Liver (tissue), 9 donors: ENCODE results near the gene MADCAM1. TPM values are rescaled to one million over a fixed set of nuclear protein-coding genes. Genes with fewer than 3 reads are reported as not detected.

Experiments used
- DNase-seq: peaks from one replicate; pipeline ENCODE4 v3.0.0-alpha.2; 2017; ENCODE audit warnings: low spot score
- H3K27ac ChIP-seq, 2 donors: one replicate each; pipeline ENCODE4 v1.7.0; 2013; ENCODE audit warnings: inconsistent platforms in 2 of 2, low read length in 2 of 2, control low read depth in 1 of 2, low read depth in 1 of 2, mild to moderate bottlenecking in 1 of 2
- H3K27me3 ChIP-seq, 4 donors: one replicate each; pipeline versions ENCODE4 v1.6.1 to v1.7.0; 2013; ENCODE audit warnings: low read length in 3 of 4, inconsistent platforms in 1 of 4, mild to moderate bottlenecking in 1 of 4, moderate library complexity in 1 of 4; ENCODE audit not compliant: control insufficient read depth in 4 of 4, insufficient read depth in 4 of 4
- H3K36me3 ChIP-seq, 4 donors: one replicate each; pipeline versions ENCODE4 v1.6.1 to v1.7.0; 2013; ENCODE audit warnings: low read length in 3 of 4, mild to moderate bottlenecking in 3 of 4, low read depth in 1 of 4, moderate library complexity in 1 of 4; ENCODE audit not compliant: control insufficient read depth in 4 of 4, insufficient read depth in 3 of 4
- H3K4me1 ChIP-seq, 4 donors: one replicate each; pipeline versions ENCODE4 v1.6.1 to v1.7.0; 2013; ENCODE audit warnings: low read length in 3 of 4, mild to moderate bottlenecking in 3 of 4, moderate library complexity in 1 of 4; ENCODE audit not compliant: control insufficient read depth in 4 of 4, insufficient read depth in 4 of 4
- H3K4me3 ChIP-seq, 3 donors: one replicate each; pipeline versions ENCODE4 v1.6.1 to v1.7.0; 2013; ENCODE audit warnings: low read length in 3 of 3, control low read depth in 1 of 3, low read depth in 1 of 3, mild to moderate bottlenecking in 1 of 3
- H3K9ac ChIP-seq, 2 donors: one replicate each; pipeline ENCODE4 v1.7.0; 2013; ENCODE audit warnings: low read length in 2 of 2, mild to moderate bottlenecking in 2 of 2, moderate library complexity in 2 of 2, control low read depth in 1 of 2, low read depth in 1 of 2
- H3K9me3 ChIP-seq, 4 donors: one replicate each; pipeline versions ENCODE4 v1.6.1 to v1.7.0; 2013; ENCODE audit warnings: low read length in 3 of 4; ENCODE audit not compliant: control insufficient read depth in 4 of 4
- CTCF ChIP-seq: fragments of 150-350 bp; IDR thresholded peaks from 2 replicates; pipeline ENCODE4 v1.5.1; 2017; ENCODE audit warnings: improper control_type of control experiment, low read depth, low read length; ENCODE audit not compliant: missing input control
- EGR1 ChIP-seq, 2 donors: IDR thresholded peaks; 2 replicates each; pipeline ENCODE4 v1.6.1; 2016 to 2018; ENCODE audit warnings: antibody characterized with exemption in 2 of 2, low read depth in 2 of 2
- FOXA1 ChIP-seq: IDR thresholded peaks from 2 replicates; pipeline ENCODE4 v1.6.1; 2016; ENCODE audit warnings: antibody characterized with exemption
- FOXA2 ChIP-seq: IDR thresholded peaks from 2 replicates; pipeline ENCODE4 v1.6.1; 2016; ENCODE audit warnings: antibody characterized with exemption
- GABPA ChIP-seq, 2 donors: IDR thresholded peaks in 1 of 2; conservative IDR thresholded peaks in 1 of 2; 2 replicates each; pipeline ENCODE4 v1.6.1; 2016; ENCODE audit warnings: antibody characterized with exemption in 2 of 2, mild to moderate bottlenecking in 1 of 2, moderate library complexity in 1 of 2
- HNF4A ChIP-seq, 2 donors: conservative IDR thresholded peaks; 2 replicates each; pipeline ENCODE4 v1.6.1; 2016; ENCODE audit warnings: antibody characterized with exemption in 2 of 2, mild to moderate bottlenecking in 2 of 2
- HNF4G ChIP-seq: IDR thresholded peaks from 2 replicates; pipeline ENCODE4 v1.6.1; 2016; ENCODE audit warnings: antibody characterized with exemption
- JUND ChIP-seq, 2 donors: IDR thresholded peaks; 2 replicates each; pipeline ENCODE4 v1.6.1; 2016; ENCODE audit warnings: antibody characterized with exemption in 2 of 2
- MAX ChIP-seq: IDR thresholded peaks from 2 replicates; pipeline ENCODE4 v1.6.1; 2016; ENCODE audit warnings: antibody characterized with exemption
- NR2F2 ChIP-seq: IDR thresholded peaks from 2 replicates; pipeline ENCODE4 v1.6.1; 2016; ENCODE audit warnings: antibody characterized with exemption
- RAD21 ChIP-seq, 2 donors: IDR thresholded peaks; 2 replicates each; pipeline ENCODE4 v1.6.1; 2016; ENCODE audit warnings: antibody characterized with exemption in 2 of 2, mild to moderate bottlenecking in 2 of 2
- RXRA ChIP-seq, 2 donors: IDR thresholded peaks; 2 replicates each; pipeline ENCODE4 v1.6.1; 2017 to 2018; ENCODE audit warnings: antibody characterized with exemption in 2 of 2, mild to moderate bottlenecking in 1 of 2
- SP1 ChIP-seq: IDR thresholded peaks from 2 replicates; pipeline ENCODE4 v1.6.1; 2018; ENCODE audit warnings: antibody characterized with exemption, mild to moderate bottlenecking
- TAF1 ChIP-seq: conservative IDR thresholded peaks from 2 replicates; pipeline ENCODE4 v1.6.1; 2016; ENCODE audit warnings: antibody characterized with exemption, mild to moderate bottlenecking
- YY1 ChIP-seq: IDR thresholded peaks from 2 replicates; pipeline ENCODE4 v1.6.1; 2016; ENCODE audit warnings: antibody characterized with exemption, mild to moderate bottlenecking
- ZBTB33 ChIP-seq: IDR thresholded peaks from 2 replicates; pipeline ENCODE4 v1.6.1; 2016; ENCODE audit warnings: antibody characterized with exemption
- WGBS: extraction: QIAGEN DNeasy Blood & Tissue Kit; methylation state at CpG from one replicate; pipeline ENCODE4 v1.1.7; 2013; 5-methylcytosine and 5-hydroxymethylcytosine counted together
- polyA plus RNA-seq, 2 donors: library from polyadenylated mRNA; stranded (reverse) in 1 of 2; unstranded in 1 of 2; fragments of 200-250 nt in 1 of 2; fragments of >200 nt in 1 of 2; fragmentation: Nextera tagmentation in 1 of 2; extraction: Ambion mirVana in 1 of 2; gene quantifications; one replicate each; pipeline versions ENCODE4 v1.2.1 to v1.2.3, GENCODE V29; 2013 to 2015
- total RNA-seq, 2 donors: library from RNA; depleted of rRNA; stranded (reverse); fragments of >200 nt; gene quantifications; one replicate each; pipeline ENCODE4 v1.2.3, GENCODE V29; 2014
- TF ChIP-seq, protein P1 (sequence below): IDR thresholded peaks from 2 replicates; pipeline ENCODE4 v1.6.1; 2016; ENCODE audit warnings: antibody characterized with exemption
- TF ChIP-seq, protein P2 (sequence below): IDR thresholded peaks from 2 replicates; pipeline ENCODE4 v1.6.1; 2016; ENCODE audit warnings: antibody characterized with exemption, mild to moderate bottlenecking
- donor health status: healthy.
- donor health status: healthy.
- donor health status: healthy.
- donor health status: healthy.
- donor health status: healthy.

MADCAM1 gene
- total and polyA plus RNA-seq, 4 donors, result 0.17 to 0.32 (median 0.24) TPM

GRCh38 chr19:498511-498891 is 2.2 kb downstream of the MADCAM1 start:
- Histone ChIP-seq H3K4me3 (no peak overlapping the region), H3K9ac (no peak overlapping the region), H3K27me3 (peaks cover 0 to 5% (median 0%) of the 10 kb centered on the region in 4 donors), H3K9me3 (no peaks in the 10 kb centered on the region), H3K4me1 (peaks cover 0 to 7% (median 4%) of the 10 kb centered on the region in 4 donors), H3K27ac (no peak overlapping the region), H3K36me3 (no peaks in the 10 kb centered on the region)
- DNase-seq, result no peak
- no peak for TF ChIP-seq YY1
- TF ChIP-seq FOXA1, result no peak
- TF ChIP-seq NR2F2, result no peak
- TF ChIP-seq SP1, result no peak
- no peak for TF ChIP-seq HNF4G
- TF ChIP-seq ZBTB33, result no peak
- no peak for TF ChIP-seq GABPA (IDR thresholded peaks at IDR 0.05 in 1 of 2, conservative IDR thresholded peaks at IDR 0.05 in 1 of 2)
- no peak for TF ChIP-seq HNF4A (conservative IDR thresholded peaks at IDR 0.05)
- no peak for TF ChIP-seq TAF1
- no peak for TF ChIP-seq EGR1 (IDR thresholded peaks at IDR 0.05; ENCODE audit: low read depth in 2 of 2)
- TF ChIP-seq, protein P1, sequence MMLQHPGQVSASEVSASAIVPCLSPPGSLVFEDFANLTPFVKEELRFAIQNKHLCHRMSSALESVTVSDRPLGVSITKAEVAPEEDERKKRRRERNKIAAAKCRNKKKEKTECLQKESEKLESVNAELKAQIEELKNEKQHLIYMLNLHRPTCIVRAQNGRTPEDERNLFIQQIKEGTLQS, result no peak
- no peak for TF ChIP-seq RAD21 (IDR thresholded peaks at IDR 0.05)
- no peak for TF ChIP-seq RXRA (IDR thresholded peaks at IDR 0.05)
- TF ChIP-seq JUND (IDR thresholded peaks at IDR 0.05), result no peak
- 22% methylated on average over 26 of the region's 26 CpGs for WGBS

- 77% methylated on average over 31 of the region's 31 CpGs for WGBS
- DNase-seq, result no peak
- Histone ChIP-seq H3K4me3 (no peak overlapping the region), H3K9me3 (no peaks in the 10 kb centered on the region), H3K27ac (no peak overlapping the region), H3K4me1 (peaks cover 0 to 7% (median 4%) of the 10 kb centered on the region in 4 donors), H3K9ac (no peak overlapping the region), H3K27me3 (peaks cover 0 to 5% (median 0%) of the 10 kb centered on the region in 4 donors), H3K36me3 (no peaks in the 10 kb centered on the region)
- TF ChIP-seq, protein P2, sequence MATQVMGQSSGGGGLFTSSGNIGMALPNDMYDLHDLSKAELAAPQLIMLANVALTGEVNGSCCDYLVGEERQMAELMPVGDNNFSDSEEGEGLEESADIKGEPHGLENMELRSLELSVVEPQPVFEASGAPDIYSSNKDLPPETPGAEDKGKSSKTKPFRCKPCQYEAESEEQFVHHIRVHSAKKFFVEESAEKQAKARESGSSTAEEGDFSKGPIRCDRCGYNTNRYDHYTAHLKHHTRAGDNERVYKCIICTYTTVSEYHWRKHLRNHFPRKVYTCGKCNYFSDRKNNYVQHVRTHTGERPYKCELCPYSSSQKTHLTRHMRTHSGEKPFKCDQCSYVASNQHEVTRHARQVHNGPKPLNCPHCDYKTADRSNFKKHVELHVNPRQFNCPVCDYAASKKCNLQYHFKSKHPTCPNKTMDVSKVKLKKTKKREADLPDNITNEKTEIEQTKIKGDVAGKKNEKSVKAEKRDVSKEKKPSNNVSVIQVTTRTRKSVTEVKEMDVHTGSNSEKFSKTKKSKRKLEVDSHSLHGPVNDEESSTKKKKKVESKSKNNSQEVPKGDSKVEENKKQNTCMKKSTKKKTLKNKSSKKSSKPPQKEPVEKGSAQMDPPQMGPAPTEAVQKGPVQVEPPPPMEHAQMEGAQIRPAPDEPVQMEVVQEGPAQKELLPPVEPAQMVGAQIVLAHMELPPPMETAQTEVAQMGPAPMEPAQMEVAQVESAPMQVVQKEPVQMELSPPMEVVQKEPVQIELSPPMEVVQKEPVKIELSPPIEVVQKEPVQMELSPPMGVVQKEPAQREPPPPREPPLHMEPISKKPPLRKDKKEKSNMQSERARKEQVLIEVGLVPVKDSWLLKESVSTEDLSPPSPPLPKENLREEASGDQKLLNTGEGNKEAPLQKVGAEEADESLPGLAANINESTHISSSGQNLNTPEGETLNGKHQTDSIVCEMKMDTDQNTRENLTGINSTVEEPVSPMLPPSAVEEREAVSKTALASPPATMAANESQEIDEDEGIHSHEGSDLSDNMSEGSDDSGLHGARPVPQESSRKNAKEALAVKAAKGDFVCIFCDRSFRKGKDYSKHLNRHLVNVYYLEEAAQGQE, result no peak
- TF ChIP-seq ZBTB33, result no peak
- TF ChIP-seq HNF4G, result no peak
- TF ChIP-seq HNF4A (conservative IDR thresholded peaks at IDR 0.05), result no peak
- TF ChIP-seq RAD21 (IDR thresholded peaks at IDR 0.05), result no peak
- TF ChIP-seq GABPA (IDR thresholded peaks at IDR 0.05 in 1 of 2, conservative IDR thresholded peaks at IDR 0.05 in 1 of 2), result no peak
- no peak for TF ChIP-seq JUND (IDR thresholded peaks at IDR 0.05)
- TF ChIP-seq FOXA2, result no peak
- no peak for TF ChIP-seq FOXA1
- no peak for TF ChIP-seq RXRA (IDR thresholded peaks at IDR 0.05)
- TF ChIP-seq TAF1, result no peak
- TF ChIP-seq YY1, result no peak
- TF ChIP-seq, protein P1, result no peak
- no peak for TF ChIP-seq CTCF
- no peak for TF ChIP-seq NR2F2
- no peak for TF ChIP-seq EGR1 (IDR thresholded peaks at IDR 0.05; ENCODE audit: low read depth in 2 of 2)
- no peak for TF ChIP-seq SP1
- no peak for TF ChIP-seq MAX
Observed at GRCh38 chr19:498977-499623, 2.8 kb downstream of the MADCAM1 start.
